MM.1S (cell line): Measurements from ENCODE around the gene SCYGR1.

Experiments used
- DNase-seq: peaks from one replicate; pipeline ENCODE4 v3.0.0-alpha.2; 2015
- H2AFZ ChIP-seq: fragments of 300-600 bp; sonication (generic); 2 replicates; pipeline ENCODE4 v1.6.0; 2016; ENCODE audit warnings: antibody characterized with exemption, low read length
- H3F3A ChIP-seq: fragments of 300-600 bp; sonication (generic); 2 replicates; pipeline ENCODE4 v1.6.1; 2016; ENCODE audit warnings: mild to moderate bottlenecking, antibody characterized with exemption, low read length, moderate library complexity, mixed read lengths; ENCODE audit not compliant: insufficient read depth
- H3K27ac ChIP-seq: fragments of 300-600 bp; sonication (generic); 2 replicates; pipeline ENCODE4 v1.5.1; 2016; ENCODE audit warnings: mild to moderate bottlenecking, low read length
- H3K27me3 ChIP-seq: fragments of 300-600 bp; sonication (generic); replicated peaks from 2 replicates; pipeline ENCODE4 v1.6.0; 2016; ENCODE audit warnings: low read length; ENCODE audit not compliant: insufficient read depth
- H3K36me3 ChIP-seq: fragments of 300-600 bp; sonication (generic); replicated peaks from 2 replicates; pipeline ENCODE4 v1.6.1; 2016; ENCODE audit warnings: mild to moderate bottlenecking, low read length, mixed read lengths; ENCODE audit not compliant: insufficient read depth
- H3K4me1 ChIP-seq: fragments of 300-600 bp; sonication (generic); 2 replicates; pipeline ENCODE4 v1.6.1; 2016; ENCODE audit warnings: low read length, mixed read lengths
- H3K4me2 ChIP-seq: fragments of 300-600 bp; sonication (generic); 2 replicates; pipeline ENCODE4 v1.6.0; 2016; ENCODE audit warnings: low read depth, low read length
- H3K4me3 ChIP-seq: fragments of 300-600 bp; sonication (generic); 2 replicates; pipeline ENCODE4 v1.5.1; 2016; ENCODE audit warnings: low read length, mixed read lengths
- H3K79me2 ChIP-seq: fragments of 300-600 bp; sonication (generic); 2 replicates; pipeline ENCODE4 v1.6.1; 2016; ENCODE audit warnings: mixed run types, low read length, mixed read lengths
- H3K9ac ChIP-seq: fragments of 300-600 bp; sonication (generic); 2 replicates; pipeline ENCODE4 v1.6.1; 2016; ENCODE audit warnings: low read length, mixed read lengths
- H3K9me2 ChIP-seq: fragments of 300-600 bp; sonication (generic); replicated peaks from 2 replicates; pipeline ENCODE4 v1.6.1; 2016; ENCODE audit warnings: mild to moderate bottlenecking, low read length, mixed read lengths; ENCODE audit not compliant: insufficient read depth
- H3K9me3 ChIP-seq: fragments of 300-600 bp; sonication (generic); replicated peaks from 2 replicates; pipeline ENCODE4 v1.6.1; 2016; ENCODE audit warnings: mild to moderate bottlenecking, low read length, mixed read lengths; ENCODE audit not compliant: insufficient read depth
- H4K20me1 ChIP-seq: fragments of 300-600 bp; sonication (generic); 2 replicates; pipeline ENCODE4 v1.6.1; 2016; ENCODE audit warnings: mild to moderate bottlenecking, low read length, moderate library complexity, mixed read lengths; ENCODE audit not compliant: insufficient read depth
- EZH2 ChIP-seq: fragments of 300-600 bp; sonication (generic); optimal IDR thresholded peaks from 2 replicates; pipeline ENCODE3; 2017; ENCODE audit warnings: low read depth, mild to moderate bottlenecking, antibody characterized with exemption, low read length, mixed read lengths
- EZH2phosphoT487 ChIP-seq: fragments of 300-600 bp; sonication (generic); IDR thresholded peaks from 2 replicates; pipeline ENCODE4 v1.6.1; 2018; ENCODE audit warnings: antibody characterized with exemption, low read length
- TF ChIP-seq, protein P1 (sequence below): fragments of 300-600 bp; sonication (generic); IDR thresholded peaks from 2 replicates; pipeline ENCODE4 v1.5.1; 2016; ENCODE audit warnings: antibody characterized with exemption, low read length, mixed read lengths

Gene SCYGR1

GRCh38 chr2:227397562-227397961 is 9.8 kb upstream of the SCYGR1 start:
- Histone ChIP-seq H3K4me2 (no peak overlapping the region), H3K9me2 (no peaks in the 10 kb centered on the region), H3K79me2 (no peaks in the 10 kb centered on the region), H3K9me3 (no peaks in the 10 kb centered on the region), H3K27me3 (no peaks in the 10 kb centered on the region), H3K36me3 (no peaks in the 10 kb centered on the region), H3K9ac (no peak overlapping the region), H3K4me3 (no peak overlapping the region), H3K4me1 (peaks cover 9% of the 10 kb centered on the region; the same call in 1 of the 2 replicates), H3F3A (no peaks in the 10 kb centered on the region), H3K27ac (no peak overlapping the region), H4K20me1 (no peaks in the 10 kb centered on the region), H2AFZ (no peak overlapping the region)
- DNase-seq = no peak
- TF ChIP-seq EZH2phosphoT487 = no peak
- no peak for TF ChIP-seq EZH2
- TF ChIP-seq, protein P1, sequence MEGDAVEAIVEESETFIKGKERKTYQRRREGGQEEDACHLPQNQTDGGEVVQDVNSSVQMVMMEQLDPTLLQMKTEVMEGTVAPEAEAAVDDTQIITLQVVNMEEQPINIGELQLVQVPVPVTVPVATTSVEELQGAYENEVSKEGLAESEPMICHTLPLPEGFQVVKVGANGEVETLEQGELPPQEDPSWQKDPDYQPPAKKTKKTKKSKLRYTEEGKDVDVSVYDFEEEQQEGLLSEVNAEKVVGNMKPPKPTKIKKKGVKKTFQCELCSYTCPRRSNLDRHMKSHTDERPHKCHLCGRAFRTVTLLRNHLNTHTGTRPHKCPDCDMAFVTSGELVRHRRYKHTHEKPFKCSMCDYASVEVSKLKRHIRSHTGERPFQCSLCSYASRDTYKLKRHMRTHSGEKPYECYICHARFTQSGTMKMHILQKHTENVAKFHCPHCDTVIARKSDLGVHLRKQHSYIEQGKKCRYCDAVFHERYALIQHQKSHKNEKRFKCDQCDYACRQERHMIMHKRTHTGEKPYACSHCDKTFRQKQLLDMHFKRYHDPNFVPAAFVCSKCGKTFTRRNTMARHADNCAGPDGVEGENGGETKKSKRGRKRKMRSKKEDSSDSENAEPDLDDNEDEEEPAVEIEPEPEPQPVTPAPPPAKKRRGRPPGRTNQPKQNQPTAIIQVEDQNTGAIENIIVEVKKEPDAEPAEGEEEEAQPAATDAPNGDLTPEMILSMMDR = no peak

DNA sequence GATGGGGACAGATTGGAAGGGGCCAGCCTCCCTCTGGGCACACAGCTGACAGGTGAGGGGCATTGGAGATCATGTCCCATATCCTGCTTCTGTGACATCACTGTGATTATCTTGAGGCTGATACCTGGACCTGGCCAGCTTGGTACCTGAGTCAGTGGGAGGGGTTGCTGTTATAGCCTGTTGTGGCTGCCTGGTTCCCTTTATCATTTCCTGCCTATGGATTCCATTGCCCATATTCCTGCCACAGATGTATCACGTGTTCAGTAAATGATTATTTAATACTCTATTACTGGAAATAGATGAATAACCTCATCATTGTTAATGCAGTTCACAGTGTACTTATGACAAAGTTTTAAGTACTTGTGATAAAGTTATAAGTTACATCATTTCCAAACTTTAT is 7.8 kb upstream of the SCYGR1 start:
- no peaks in the 10 kb centered on the region for H3F3A ChIP-seq
- no peak for DNase-seq
- TF ChIP-seq EZH2phosphoT487 (no peak), EZH2 (no peak)
- TF ChIP-seq, protein P1 = no peak
- H3K36me3 ChIP-seq = no peaks in the 10 kb centered on the region
- no peaks in the 10 kb centered on the region for H3K9me2 ChIP-seq
- no peak overlapping the region for H2AFZ ChIP-seq
- no peak overlapping the region for H3K9ac ChIP-seq
- no peaks in the 10 kb centered on the region for H4K20me1 ChIP-seq
- H3K4me3 ChIP-seq = no peak overlapping the region
- H3K4me1 ChIP-seq = peaks cover 9% of the 10 kb centered on the region; the same call in 1 of the 2 replicates
- no peak overlapping the region for H3K27ac ChIP-seq
- no peak overlapping the region for H3K4me2 ChIP-seq
- no peaks in the 10 kb centered on the region for H3K9me3 ChIP-seq
- no peaks in the 10 kb centered on the region for H3K79me2 ChIP-seq
- no peaks in the 10 kb centered on the region for H3K27me3 ChIP-seq

DNA sequence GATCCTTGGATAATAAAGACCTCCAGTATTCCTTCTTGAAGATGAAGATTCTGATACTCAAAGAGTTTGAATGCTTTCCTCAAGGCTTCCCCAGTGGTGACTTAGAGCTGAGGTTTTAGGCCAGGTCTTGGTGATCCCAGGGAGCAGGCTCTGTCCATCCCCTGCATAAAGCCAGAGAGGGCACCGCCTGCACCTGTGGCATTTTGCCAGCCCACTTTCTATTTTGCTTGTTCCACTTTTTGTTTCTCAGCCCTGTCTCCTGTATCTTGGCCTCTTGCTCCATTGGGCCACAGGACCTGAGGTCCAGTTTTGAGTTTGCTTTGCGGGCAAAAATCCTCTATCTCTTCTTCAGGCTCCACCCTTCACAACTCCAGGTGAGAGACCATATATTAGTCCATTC is 6.7 kb upstream of the SCYGR1 start:
- H3K4me1 ChIP-seq = peaks cover 9% of the 10 kb centered on the region; the same call in 1 of the 2 replicates
- no peak overlapping the region for H2AFZ ChIP-seq
- no peaks in the 10 kb centered on the region for H3K9me2 ChIP-seq
- H3K36me3 ChIP-seq = no peaks in the 10 kb centered on the region
- no peaks in the 10 kb centered on the region for H3K9me3 ChIP-seq
- H3K27ac ChIP-seq = no peak overlapping the region
- no peaks in the 10 kb centered on the region for H3K27me3 ChIP-seq
- DNase-seq = peak; percentile 26
- TF ChIP-seq EZH2 (no peak), EZH2phosphoT487 (no peak)
- TF ChIP-seq, protein P1 = no peak
- no peak overlapping the region for H3K4me3 ChIP-seq
- H3K79me2 ChIP-seq = no peaks in the 10 kb centered on the region
- no peak overlapping the region for H3K4me2 ChIP-seq
- no peak overlapping the region for H3K9ac ChIP-seq
- no peaks in the 10 kb centered on the region for H3F3A ChIP-seq
- H4K20me1 ChIP-seq = no peaks in the 10 kb centered on the region
